ENCODE data around the gene SLC52A3. TPM values are rescaled to one million over a fixed set of nuclear protein-coding genes. Genes with fewer than 3 reads are reported as not detected.

The SLC52A3 gene
- total and polyA plus RNA-seq, 9 of the 15 experiments (the other 6 are each of a cell fraction or from before 2014, with no cell fraction given), result 0.06 to 0.60 (median 0.11) TPM

GRCh38 chr20:711576-711975, 56.7 kb downstream of the SLC52A3 start:
- H3K4me2 ChIP-seq (ENCODE audit: insufficient read depth, low read length), result no peak overlapping the region
- H3K9me1 ChIP-seq (ENCODE audit: control insufficient read depth, insufficient read depth, low read length), result no peaks in the 10 kb centered on the region
- no peak overlapping the region for H2AFZ ChIP-seq (ENCODE audit: low read depth, low read length)
- intact Hi-C loops (cut with micrococcal nuclease) (no loop called here), in situ Hi-C loops (cut with MboI) (no loop called here)
- no peak overlapping the region for H3K4me3 ChIP-seq
- no peak for FAIRE-seq
- ChIA-PET POLR2A (interaction anchor here (1.8 kb wide), 1 partner anchor 12 kb away, joined by 7 read pairs; no protein-coding TSS in a partner anchor), CTCF (ENCODE audit: low intra/inter-chr PET ratio) (no interaction called here)
- no peak for DNase-seq (ENCODE audit: extremely low read depth in 1 of 4, low spot score in 3 of 4)
- H3K27me3 ChIP-seq (ENCODE audit: control insufficient read depth in 2 of 2, insufficient read depth in 2 of 2, low read length in 2 of 2), result no peaks in the 10 kb centered on the region
- H3K36me3 ChIP-seq (ENCODE audit: control insufficient read depth, insufficient read depth, low read length), result no peaks in the 10 kb centered on the region
- no peak for ATAC-seq
- peaks cover 0 to 3% of the 10 kb centered on the region in 2 experiments; a peak in 2 of 5 replicates for H3K4me1 ChIP-seq (replicated peaks in 1 of 2; ENCODE audit: control insufficient read depth in 2 of 2, insufficient read depth in 2 of 2, low read length in 2 of 2)
- no peaks in the 10 kb centered on the region for H4K20me1 ChIP-seq (replicated peaks; ENCODE audit: control insufficient read depth, insufficient read depth, low read length)
- H3K27ac ChIP-seq (ENCODE audit: extremely low read depth, low read depth, low read length), result no peak overlapping the region
- 0% methylated on average over 2 of the region's 2 CpGs for WGBS (ENCODE audit: insufficient coverage, low coverage, missing lambda C conversion rate)
- H3K9me3 ChIP-seq (replicated peaks; ENCODE audit: control insufficient read depth, insufficient read depth, low read depth, low read length), result peaks cover 4% of the 10 kb centered on the region
- no peak for TF ChIP-seq CUX1 (CRISPR knock-in tag; IDR thresholded peaks at IDR 0.05)
- TF ChIP-seq ZNF280B (CRISPR knock-in tag; IDR thresholded peaks at IDR 0.05), result no peak
- no peak for TF ChIP-seq ZNF398 (CRISPR knock-in tag; IDR thresholded peaks at IDR 0.05)
- TF ChIP-seq KLF1 (tag; IDR thresholded peaks at IDR 0.05), result no peak
- TF ChIP-seq ZFX (CRISPR knock-in tag; IDR thresholded peaks at IDR 0.05), result no peak
- TF ChIP-seq PHF21A (IDR thresholded peaks at IDR 0.05; ENCODE audit: borderline replicate concordance, low read depth), result no peak
- no peak for TF ChIP-seq CBFA2T3 (IDR thresholded peaks at IDR 0.05)
- H3K79me2 ChIP-seq (ENCODE audit: control insufficient read depth, insufficient read depth, low read length), result no peaks in the 10 kb centered on the region
- BruUV-seq (replicated peaks), result no TSS peak
- H3K9ac ChIP-seq (ENCODE audit: insufficient read depth in 1 of 2, low read depth in 2 of 2, low read length in 2 of 2), result no peak overlapping the region

Measured in K562 (cell line).